Measurements from ENCODE around the gene ITIH2.

The ITIH2 gene

DNA sequence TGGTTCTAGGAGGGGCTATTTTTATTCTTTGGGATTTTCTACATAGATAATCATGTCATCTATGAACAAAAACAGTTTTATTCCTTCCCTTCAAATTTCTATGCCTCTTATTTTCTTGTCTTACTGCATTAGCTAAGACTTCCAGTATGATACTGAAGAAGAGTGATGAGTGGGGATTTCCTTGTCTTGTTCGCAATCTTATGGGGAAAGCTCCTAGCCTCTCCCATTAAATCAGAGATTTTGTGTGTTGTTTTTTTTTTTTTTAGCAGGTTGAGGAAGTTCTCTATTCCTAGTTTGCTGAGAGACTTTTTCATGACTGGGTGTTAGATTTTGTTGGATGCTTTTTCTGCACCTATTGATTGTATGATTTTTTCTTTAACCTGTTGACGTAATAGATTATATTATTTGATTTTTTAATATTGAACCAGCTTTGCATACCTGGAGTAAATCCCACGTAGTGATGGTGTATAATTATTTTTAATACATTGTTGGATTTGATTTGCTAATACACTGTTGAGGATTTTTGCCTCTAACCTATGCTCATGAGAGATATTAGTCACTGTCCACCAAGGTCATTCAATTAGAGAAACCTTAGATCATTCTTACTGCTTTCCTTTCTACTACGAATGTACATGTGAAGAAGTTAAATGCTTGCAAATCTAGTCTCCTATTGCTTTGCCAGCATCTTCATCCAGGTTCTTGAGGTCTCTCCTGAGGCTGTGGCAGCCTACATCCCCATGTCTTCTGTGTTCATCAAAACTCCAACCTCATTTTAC is 91.3 kb downstream of the ITIH2 start:
- in situ Hi-C loops (cut with MboI; ENCODE audit: low sequenced_read_pairs), result no loop called here

DNA sequence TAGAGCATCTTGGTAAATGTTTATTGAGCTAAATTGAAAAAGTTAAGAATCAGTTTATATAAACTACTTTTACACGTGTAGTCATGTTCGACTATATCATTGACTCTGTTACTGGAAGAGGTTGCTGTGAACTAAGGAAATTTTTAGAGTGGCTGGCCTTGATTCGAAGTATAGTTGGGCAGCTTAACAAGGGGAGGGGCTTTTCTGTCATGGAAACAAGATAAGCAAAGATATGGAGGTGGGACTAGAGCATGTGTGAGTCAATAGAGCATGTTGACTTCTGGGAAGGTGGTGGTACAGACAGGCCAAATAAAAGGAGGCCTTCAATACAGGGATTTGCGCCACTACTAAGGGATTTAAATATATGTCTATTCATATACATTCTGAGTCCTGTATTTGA is 92.5 kb downstream of the ITIH2 start:
- in situ Hi-C loops (cut with MboI; ENCODE audit: low sequenced_read_pairs), result no loop called here

DNA sequence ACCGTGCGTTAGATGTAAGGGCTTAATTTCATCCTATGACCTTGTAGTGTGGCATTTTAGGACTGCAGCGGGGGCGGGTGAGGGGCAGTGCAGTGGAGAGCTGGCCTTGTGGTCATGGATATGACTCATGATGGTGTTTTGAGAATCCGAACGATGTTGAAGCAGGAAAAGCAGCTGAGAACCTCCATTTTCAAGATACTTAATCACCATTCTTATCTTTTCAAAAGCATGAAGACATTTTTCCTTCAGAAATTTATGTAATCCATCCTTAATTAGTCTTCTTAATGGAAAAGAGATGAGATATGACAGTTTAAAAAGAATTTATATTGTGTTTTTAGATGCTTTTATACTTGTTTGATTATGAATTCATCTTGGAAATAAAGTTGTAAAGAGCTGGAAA is 94.5 kb downstream of the ITIH2 start:
- in situ Hi-C loops (cut with MboI; ENCODE audit: low sequenced_read_pairs), result no loop called here
